ENCODE measurements around the gene ERBB4. TPM values are rescaled to one million over a fixed set of nuclear protein-coding genes. Genes with fewer than 3 reads are reported as not detected.

Gene ERBB4
- polyA plus RNA-seq, 2 of the 4 experiments (the other 2 are of a cell fraction): not detected

GRCh38 chr2:211328126-211328525, 1210.5 kb downstream of the ERBB4 start:
- no peaks in the 10 kb centered on the region for H3K9me3 ChIP-seq
- TF ChIP-seq ELK1 (IDR thresholded peaks at IDR 0.05; ENCODE audit: low read depth, low read length) (no peak), CHD2 (IDR thresholded peaks at IDR 0.05; ENCODE audit: low read length, partially characterized antibody) (no peak), JUNB (IDR thresholded peaks at IDR 0.05) (no peak), MYC (IDR thresholded peaks at IDR 0.05; ENCODE audit: borderline replicate concordance, low read length) (no peak), CEBPB (IDR thresholded peaks at IDR 0.05) (no peak), HOXA7 (CRISPR knock-in tag; IDR thresholded peaks at IDR 0.05) (no peak), RARB (CRISPR knock-in tag; IDR thresholded peaks at IDR 0.05) (no peak)
- WGBS (ENCODE audit: missing lambda C conversion rate): 54% methylated on average over 2 of the region's 2 CpGs
- H3K4me1 ChIP-seq: no peaks in the 10 kb centered on the region
- CTCF ChIA-PET: no interaction called here
- ATAC-seq (no peak), DNase-seq (ENCODE audit: low read depth in 1 of 2, low spot score in 1 of 2) (no peak), FAIRE-seq (no peak)
- POLR2A ChIA-PET: interaction anchor here (0.7 kb wide), 1 partner anchor 10 kb away, joined by 4 read pairs; no protein-coding TSS in a partner anchor
- no peak overlapping the region for H3K27ac ChIP-seq
- no peak overlapping the region for H3K4me2 ChIP-seq
- H3K4me3 ChIP-seq: no peak overlapping the region

Small RNAs within 50 kb of the gene (small RNA-seq; reads per million reads assigned to genes)
- 0 reads per million in 6 experiments for gene MIR548F2
- 0 to 311 (median 0.91) reads per million in 6 experiments for gene RNA5SP119
